Measurements from ENCODE around the gene OR2AG2. TPM values are rescaled to one million over a fixed set of nuclear protein-coding genes. Genes with fewer than 3 reads are reported as not detected.
"Not testable (repeated sequence)": the region's sequence is repeated elsewhere in the genome, so short reads cannot be mapped to it uniquely, and the experiment has no call there.

The OR2AG2 gene
- total RNA-seq, 6 experiments from 2014 or later: 0.07 TPM; not detected in 5

GRCh38 chr11:6812390-6813005 lies 40.7 kb upstream of the OR2AG2 start:
- intact Hi-C loops (cut with DNase I): no loop called here
- 20% methylated on average over 5 of the region's 6 CpGs for WGBS (ENCODE audit: insufficient coverage, low coverage, low lambda C conversion rate, missing lambda C conversion rate)
- peak; percentile 50 to 93 (median 86) for TF ChIP-seq CTCF (IDR thresholded peaks at IDR 0.05)
- no peak for TF ChIP-seq POLR2A (IDR thresholded peaks at IDR 0.05)
- Histone ChIP-seq H3K27me3 (no peaks in the 10 kb centered on the region), H3K9me3 (no peaks in the 10 kb centered on the region), H3K27ac (no peak overlapping the region), H3K4me1 (no peaks in the 10 kb centered on the region), H3K4me3 (no peak overlapping the region), H3K36me3 (no peaks in the 10 kb centered on the region)
- DNase-seq: no peak
- peak; percentile 88 to 91 (median 89) for ATAC-seq

GRCh38 chr11:6801075-6801474 lies 29.3 kb upstream of the OR2AG2 start:
- ATAC-seq; H3K27me3 ChIP-seq; H3K4me1 ChIP-seq; intact Hi-C loops (cut with DNase I); H3K36me3 ChIP-seq; H3K27ac ChIP-seq; H3K4me3 ChIP-seq; H3K9me3 ChIP-seq; DNase-seq: not testable (repeated sequence)

GRCh38 chr11:6799402-6799801 lies 27.6 kb upstream of the OR2AG2 start, which contains the start of gene OR6A2:
OR6A2 (minus strand) TSS chr11:6799689; CDS start chr11:6795708, 3,981 bp downstream.
- Histone ChIP-seq H3K9me3 (no peaks in the 10 kb centered on the region), H3K4me1 (no peaks in the 10 kb centered on the region), H3K4me3 (no peak within 1 kb of the TSS), H3K36me3 (no peaks in the 10 kb centered on the region), H3K27ac (no peak within 1 kb of the TSS), H3K27me3 (no peaks in the 10 kb centered on the region)
- TF ChIP-seq CTCF (IDR thresholded peaks at IDR 0.05) (no peak), POLR2A (IDR thresholded peaks at IDR 0.05) (no peak)
- intact Hi-C loops (cut with DNase I): no loop called here
- DNase-seq (no peak), ATAC-seq (no peak)
- 73% methylated on average over 1 of the region's 1 CpG for WGBS (ENCODE audit: insufficient coverage, low coverage, low lambda C conversion rate, missing lambda C conversion rate)

GRCh38 chr11:6794639-6795038 lies 22.9 kb upstream of the OR2AG2 start:
- Histone ChIP-seq H3K27me3 (no peaks in the 10 kb centered on the region), H3K9me3 (no peaks in the 10 kb centered on the region), H3K27ac (no peak overlapping the region), H3K36me3 (no peaks in the 10 kb centered on the region), H3K4me3 (no peak overlapping the region), H3K4me1 (no peaks in the 10 kb centered on the region)
- peak in 2 of 4 donors; percentile 19 to 39 for ATAC-seq
- intact Hi-C loops (cut with DNase I): no loop called here
- no peak for DNase-seq
- TF ChIP-seq CTCF (IDR thresholded peaks at IDR 0.05): no peak
- no peak for TF ChIP-seq POLR2A (IDR thresholded peaks at IDR 0.05)
- WGBS (ENCODE audit: insufficient coverage, low coverage, low lambda C conversion rate, missing lambda C conversion rate): 71% methylated on average over 4 of the region's 4 CpGs

- H3K4me1 ChIP-seq: no peaks in the 10 kb centered on the region
- H3K27ac ChIP-seq: no peak overlapping the region
- no peak for DNase-seq
- no peaks in the 10 kb centered on the region for H3K27me3 ChIP-seq
- H3K4me3 ChIP-seq: no peak overlapping the region
- 83% methylated on average over 2 of the region's 2 CpGs for whole genome bisulfite sequencing (ENCODE audit: insufficient coverage, low coverage, low lambda C conversion rate, missing lambda C conversion rate)
- ATAC-seq: no peak
- TF ChIP-seq POLR2A (IDR thresholded peaks at IDR 0.05) (no peak), CTCF (IDR thresholded peaks at IDR 0.05) (no peak)
- no peaks in the 10 kb centered on the region for H3K9me3 ChIP-seq
- no peaks in the 10 kb centered on the region for H3K36me3 ChIP-seq
- intact Hi-C loops (cut with DNase I): no loop called here
These were observed 18.8 kb upstream of the OR2AG2 start for GRCh38 chr11:6790546-6790945.
